ENCODE results near the gene STOM.

Gene STOM, protein sequence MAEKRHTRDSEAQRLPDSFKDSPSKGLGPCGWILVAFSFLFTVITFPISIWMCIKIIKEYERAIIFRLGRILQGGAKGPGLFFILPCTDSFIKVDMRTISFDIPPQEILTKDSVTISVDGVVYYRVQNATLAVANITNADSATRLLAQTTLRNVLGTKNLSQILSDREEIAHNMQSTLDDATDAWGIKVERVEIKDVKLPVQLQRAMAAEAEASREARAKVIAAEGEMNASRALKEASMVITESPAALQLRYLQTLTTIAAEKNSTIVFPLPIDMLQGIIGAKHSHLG

DNA sequence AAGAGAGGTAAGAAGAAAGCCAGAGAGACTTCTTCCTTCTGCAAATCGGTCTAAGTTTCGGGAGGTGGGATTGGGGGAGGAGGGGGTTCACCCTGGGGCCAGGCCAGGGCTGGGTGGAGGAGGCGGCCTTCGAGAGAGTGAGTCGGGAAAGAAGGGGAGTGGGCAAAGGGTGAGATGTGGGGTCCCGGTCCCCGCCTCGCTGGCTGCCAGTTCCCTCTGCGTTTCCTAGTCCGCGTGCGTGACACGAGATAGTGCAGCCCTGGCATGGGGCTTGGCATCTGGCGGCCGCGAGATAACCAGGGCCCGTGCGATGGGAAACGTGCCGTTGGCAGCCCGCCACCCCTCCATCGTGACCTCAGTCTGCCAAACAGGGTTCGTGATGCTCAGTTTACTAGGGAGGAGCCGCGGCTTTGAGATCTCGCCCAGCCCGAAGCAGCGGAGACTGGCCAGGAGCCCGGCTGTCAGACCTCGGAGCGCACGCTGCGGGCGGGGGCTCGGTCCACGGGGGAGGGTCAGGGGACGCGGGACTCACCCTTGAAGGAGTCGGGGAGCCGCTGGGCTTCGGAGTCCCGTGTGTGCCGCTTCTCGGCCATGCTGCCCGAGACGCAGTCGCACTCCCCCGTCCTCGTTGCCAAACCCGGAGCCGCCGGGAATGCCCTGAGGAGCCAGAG, at the start of gene STOM:
Gene STOM, minus strand, starts transcription at position 656 of the 671 bp plus-strand sequence. Its CDS starts 63 bp downstream, at position 593.
- Histone ChIP-seq H3K4me3 (ENCODE audit: low read length) (peak within 1 kb of the TSS; percentile 88), H3K27me3 (ENCODE audit: low read depth, low read length) (no peaks in the 10 kb centered on the region; the same call in 1 of the 2 replicates), H3K4me2 (ENCODE audit: low read length) (peak within 1 kb of the TSS; percentile 88), H3K27ac (ENCODE audit: low read length) (no peak within 1 kb of the TSS), H3K9ac (ENCODE audit: low read length) (peak within 1 kb of the TSS; percentile 58; the same call in 1 of the 2 replicates), H4K20me1 (ENCODE audit: insufficient read depth, low read length) (no peaks in the 10 kb centered on the region), H2AFZ (ENCODE audit: low read depth, low read length) (peak within 1 kb of the TSS; percentile 75), H3K4me1 (ENCODE audit: low read length) (no peaks in the 10 kb centered on the region; the same call in 1 of the 2 replicates), H3K79me2 (ENCODE audit: low read length) (no peaks in the 10 kb centered on the region), H3K9me3 (ENCODE audit: insufficient read depth, low read length) (no peaks in the 10 kb centered on the region), H3K36me3 (replicated peaks; ENCODE audit: low read depth, low read length) (no peaks in the 10 kb centered on the region)
- TF ChIP-seq, protein P1, sequence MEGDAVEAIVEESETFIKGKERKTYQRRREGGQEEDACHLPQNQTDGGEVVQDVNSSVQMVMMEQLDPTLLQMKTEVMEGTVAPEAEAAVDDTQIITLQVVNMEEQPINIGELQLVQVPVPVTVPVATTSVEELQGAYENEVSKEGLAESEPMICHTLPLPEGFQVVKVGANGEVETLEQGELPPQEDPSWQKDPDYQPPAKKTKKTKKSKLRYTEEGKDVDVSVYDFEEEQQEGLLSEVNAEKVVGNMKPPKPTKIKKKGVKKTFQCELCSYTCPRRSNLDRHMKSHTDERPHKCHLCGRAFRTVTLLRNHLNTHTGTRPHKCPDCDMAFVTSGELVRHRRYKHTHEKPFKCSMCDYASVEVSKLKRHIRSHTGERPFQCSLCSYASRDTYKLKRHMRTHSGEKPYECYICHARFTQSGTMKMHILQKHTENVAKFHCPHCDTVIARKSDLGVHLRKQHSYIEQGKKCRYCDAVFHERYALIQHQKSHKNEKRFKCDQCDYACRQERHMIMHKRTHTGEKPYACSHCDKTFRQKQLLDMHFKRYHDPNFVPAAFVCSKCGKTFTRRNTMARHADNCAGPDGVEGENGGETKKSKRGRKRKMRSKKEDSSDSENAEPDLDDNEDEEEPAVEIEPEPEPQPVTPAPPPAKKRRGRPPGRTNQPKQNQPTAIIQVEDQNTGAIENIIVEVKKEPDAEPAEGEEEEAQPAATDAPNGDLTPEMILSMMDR (IDR thresholded peaks at IDR 0.05; ENCODE audit: low read depth, low read length), result no peak
- no peak for TF ChIP-seq EZH2phosphoT487 (IDR thresholded peaks at IDR 0.05; ENCODE audit: low read depth)

DNA sequence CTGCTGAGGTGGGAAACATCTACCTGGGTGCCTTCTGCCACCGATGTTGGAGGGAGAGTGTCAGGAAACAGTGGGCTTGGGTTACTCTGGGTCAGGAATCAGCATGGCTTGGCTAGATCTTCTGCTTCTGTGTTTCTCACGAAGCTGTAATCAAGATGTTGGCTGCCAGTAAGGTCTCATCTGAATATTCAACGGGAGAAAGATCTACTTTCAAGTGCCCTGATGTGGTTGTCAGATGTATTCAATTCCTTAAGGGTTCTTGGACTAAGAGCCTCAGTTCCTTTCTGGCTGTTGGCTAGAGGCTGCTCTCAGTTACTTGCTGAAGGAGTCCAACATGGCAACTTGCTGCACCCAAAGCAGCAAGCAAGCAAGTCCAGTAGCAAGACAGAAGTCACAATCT, 41.9 kb upstream of the STOM start:
- TF ChIP-seq EZH2phosphoT487 (IDR thresholded peaks at IDR 0.05; ENCODE audit: low read depth), result no peak
- TF ChIP-seq, protein P1 (IDR thresholded peaks at IDR 0.05; ENCODE audit: low read depth, low read length), result no peak
- Histone ChIP-seq H3K9me3 (ENCODE audit: insufficient read depth, low read length) (no peaks in the 10 kb centered on the region), H4K20me1 (ENCODE audit: insufficient read depth, low read length) (no peaks in the 10 kb centered on the region), H3K9ac (ENCODE audit: low read length) (no peak overlapping the region), H3K27ac (ENCODE audit: low read length) (no peak overlapping the region), H3K4me1 (ENCODE audit: low read length) (no peaks in the 10 kb centered on the region), H3K36me3 (replicated peaks; ENCODE audit: low read depth, low read length) (no peaks in the 10 kb centered on the region), H3K4me2 (ENCODE audit: low read length) (no peak overlapping the region), H2AFZ (ENCODE audit: low read depth, low read length) (no peak overlapping the region), H3K4me3 (ENCODE audit: low read length) (no peak overlapping the region), H3K27me3 (ENCODE audit: low read depth, low read length) (no peaks in the 10 kb centered on the region), H3K79me2 (ENCODE audit: low read length) (no peaks in the 10 kb centered on the region)

DNA sequence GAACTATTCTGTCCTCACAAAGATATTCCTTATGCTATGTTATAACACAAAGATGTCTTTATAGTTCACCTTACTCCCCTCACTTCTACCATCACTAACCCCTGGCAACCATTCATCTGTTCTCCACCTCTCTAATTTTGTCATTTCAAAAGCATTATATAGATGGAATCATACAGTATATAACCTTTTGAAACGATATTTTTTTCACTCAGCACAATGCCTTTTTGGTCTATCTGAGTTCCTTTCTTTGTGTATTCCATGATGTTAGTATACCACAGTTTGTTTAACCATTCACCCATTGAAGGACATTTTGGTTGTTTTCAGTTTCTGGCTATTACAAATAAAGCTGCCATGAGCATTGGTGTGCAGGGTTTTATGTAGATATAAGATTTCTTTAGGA, 35.8 kb upstream of the STOM start:
- no peaks in the 10 kb centered on the region for H3K79me2 ChIP-seq (ENCODE audit: low read length)
- no peaks in the 10 kb centered on the region for H3K9me3 ChIP-seq (ENCODE audit: insufficient read depth, low read length)
- TF ChIP-seq, protein P1 (IDR thresholded peaks at IDR 0.05; ENCODE audit: low read depth, low read length), result no peak
- no peak for TF ChIP-seq EZH2phosphoT487 (IDR thresholded peaks at IDR 0.05; ENCODE audit: low read depth)
- no peak overlapping the region for H3K27ac ChIP-seq (ENCODE audit: low read length)
- no peaks in the 10 kb centered on the region for H3K27me3 ChIP-seq (ENCODE audit: low read depth, low read length)
- H3K4me3 ChIP-seq (ENCODE audit: low read length), result no peak overlapping the region
- H3K4me2 ChIP-seq (ENCODE audit: low read length), result no peak overlapping the region
- H3K36me3 ChIP-seq (replicated peaks; ENCODE audit: low read depth, low read length), result no peaks in the 10 kb centered on the region
- H3K9ac ChIP-seq (ENCODE audit: low read length), result no peak overlapping the region
- no peaks in the 10 kb centered on the region for H4K20me1 ChIP-seq (ENCODE audit: insufficient read depth, low read length)
- H3K4me1 ChIP-seq (ENCODE audit: low read length), result no peaks in the 10 kb centered on the region
- H2AFZ ChIP-seq (ENCODE audit: low read depth, low read length), result no peak overlapping the region

DNA sequence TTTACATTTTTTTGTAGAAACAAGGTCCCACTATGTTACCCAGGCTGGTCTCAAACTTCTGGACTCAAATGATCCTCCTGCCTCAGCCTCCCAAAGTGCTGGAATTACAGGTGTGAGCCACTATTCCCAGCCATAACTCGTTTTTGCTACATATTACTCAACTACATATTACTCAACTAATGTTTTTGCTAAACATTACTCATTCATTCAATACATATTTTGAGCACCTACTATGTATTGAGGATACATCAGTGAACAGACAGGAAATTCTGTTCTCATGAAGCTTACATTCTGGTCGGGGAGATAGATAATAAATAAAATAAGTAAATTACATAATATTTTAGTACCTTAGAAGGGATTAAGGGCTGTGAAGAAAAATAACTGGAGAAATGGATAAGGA, 34.9 kb upstream of the STOM start:
- Histone ChIP-seq H3K27me3 (ENCODE audit: low read depth, low read length) (no peaks in the 10 kb centered on the region), H2AFZ (ENCODE audit: low read depth, low read length) (no peak overlapping the region), H3K4me3 (ENCODE audit: low read length) (no peak overlapping the region), H3K9ac (ENCODE audit: low read length) (no peak overlapping the region), H3K79me2 (ENCODE audit: low read length) (no peaks in the 10 kb centered on the region), H3K9me3 (ENCODE audit: insufficient read depth, low read length) (no peaks in the 10 kb centered on the region), H3K27ac (ENCODE audit: low read length) (no peak overlapping the region), H3K36me3 (replicated peaks; ENCODE audit: low read depth, low read length) (no peaks in the 10 kb centered on the region), H3K4me1 (ENCODE audit: low read length) (no peaks in the 10 kb centered on the region), H4K20me1 (ENCODE audit: insufficient read depth, low read length) (no peaks in the 10 kb centered on the region), H3K4me2 (ENCODE audit: low read length) (no peak overlapping the region)
- TF ChIP-seq, protein P1 (IDR thresholded peaks at IDR 0.05; ENCODE audit: low read depth, low read length), result no peak
- no peak for TF ChIP-seq EZH2phosphoT487 (IDR thresholded peaks at IDR 0.05; ENCODE audit: low read depth)

Data from OCI-LY3 (cell line).